Retinal pigment epithelial cell (primary cell): ENCODE results near the gene RAI14.

Experiments used
- DNase-seq: peaks from one replicate; pipeline ENCODE4 v3.0.0-alpha.2; 2010; ENCODE audit warnings: low read depth
- H3K4me3 ChIP-seq: 2 replicates; pipeline ENCODE4 v1.5.1; 2011; ENCODE audit warnings: mild to moderate bottlenecking, low read length, control low read depth, moderate library complexity
- CTCF ChIP-seq: conservative IDR thresholded peaks from 2 replicates; pipeline ENCODE4 v1.5.1; 2011; ENCODE audit warnings: low read depth, low read length, control low read depth, inconsistent platforms

The RAI14 gene

GRCh38 chr5:34834794-34835089, 178.6 kb downstream of the RAI14 start:
- DNase-seq: no peak
- no peak for TF ChIP-seq CTCF
- no peak overlapping the region for H3K4me3 ChIP-seq

- no peak overlapping the region for H3K4me3 ChIP-seq
- TF ChIP-seq CTCF: no peak
- DNase-seq: no peak
Observed at GRCh38 chr5:34835664-34836063, 179.5 kb downstream of the RAI14 start.

- TF ChIP-seq CTCF: no peak
- H3K4me3 ChIP-seq: peak within 1 kb of the TSS; percentile 84
- DNase-seq: peak; percentile 56
Observed at GRCh38 chr5:34838785-34839714, 182.9 kb downstream of the RAI14 start, which contains the start of gene TTC23L. Gene TTC23L, plus strand, starts transcription at chr5:34839164. Its CDS starts 1,508 bp downstream, at chr5:34840672.

GRCh38 chr5:34841816-34842215, 185.7 kb downstream of the RAI14 start:
- no peak overlapping the region for H3K4me3 ChIP-seq
- DNase-seq: no peak
- TF ChIP-seq CTCF: no peak

GRCh38 chr5:34842554-34842953, 186.4 kb downstream of the RAI14 start:
- H3K4me3 ChIP-seq: no peak overlapping the region
- no peak for TF ChIP-seq CTCF
- DNase-seq: no peak

- DNase-seq: no peak
Observed at GRCh38 chr5:34843497-34843896, 187.4 kb downstream of the RAI14 start.

More at GRCh38 chr5:34843497-34843896, 187.4 kb downstream of the RAI14 start:
- H3K4me3 ChIP-seq: no peak overlapping the region
- TF ChIP-seq CTCF: no peak
